Amniotic stem cell (primary cell): ENCODE data around the gene PTPN22.

ENCODE experiments used
- DNase-seq: peaks from one replicate; lab custom pipeline; 2025; lab: John Stamatoyannopoulos, UW

Gene PTPN22

DNA sequence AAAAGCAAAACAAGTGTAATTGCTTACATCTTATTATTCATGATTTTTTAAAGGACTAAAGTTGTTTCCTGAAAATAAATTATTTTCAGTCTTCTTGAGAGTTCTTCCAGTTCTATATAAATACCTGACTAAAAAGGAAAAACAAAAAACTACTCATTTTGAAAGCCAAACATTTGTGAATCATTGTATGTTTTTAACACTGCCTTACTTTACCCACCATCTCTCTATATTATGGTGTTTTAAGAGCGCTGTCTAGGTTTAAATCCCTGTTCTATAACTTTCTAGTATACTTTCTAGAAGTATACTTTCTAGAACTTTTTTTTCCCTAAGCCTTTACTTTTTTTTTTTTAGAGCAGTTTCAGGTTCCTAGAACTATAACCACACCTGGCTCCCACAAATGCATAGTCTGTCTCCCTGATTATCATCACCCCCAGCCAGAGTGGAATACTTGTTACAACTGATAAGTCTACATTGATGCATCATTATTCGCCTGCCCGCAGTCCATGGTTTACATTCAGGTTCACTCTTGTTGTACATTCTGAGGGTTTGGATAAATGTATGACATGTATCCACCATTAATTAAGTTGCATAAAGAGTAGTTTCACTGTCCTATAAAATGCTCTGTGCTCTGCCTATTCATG lies 69.0 kb downstream of the PTPN22 start:
- DNase-seq: no peak

DNA sequence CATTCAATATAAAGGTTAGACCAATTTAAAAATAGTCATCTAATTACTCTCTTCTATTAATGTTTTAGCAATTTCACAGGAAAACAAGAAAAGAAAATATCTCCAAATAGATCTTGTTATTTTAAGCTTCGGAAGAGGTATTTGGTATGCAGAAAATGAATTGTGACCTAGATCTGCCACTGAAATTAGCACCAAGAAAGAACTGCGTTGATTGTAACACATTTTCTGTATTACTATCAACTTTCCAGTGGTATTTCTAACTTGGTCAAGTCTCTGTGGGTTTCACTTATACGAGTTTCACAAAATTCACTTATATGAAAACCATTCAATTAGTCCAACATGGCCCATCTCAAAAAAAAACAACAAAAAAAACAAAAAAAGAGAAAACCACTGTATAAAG lies 71.0 kb downstream of the PTPN22 start:
- no peak for DNase-seq

DNA sequence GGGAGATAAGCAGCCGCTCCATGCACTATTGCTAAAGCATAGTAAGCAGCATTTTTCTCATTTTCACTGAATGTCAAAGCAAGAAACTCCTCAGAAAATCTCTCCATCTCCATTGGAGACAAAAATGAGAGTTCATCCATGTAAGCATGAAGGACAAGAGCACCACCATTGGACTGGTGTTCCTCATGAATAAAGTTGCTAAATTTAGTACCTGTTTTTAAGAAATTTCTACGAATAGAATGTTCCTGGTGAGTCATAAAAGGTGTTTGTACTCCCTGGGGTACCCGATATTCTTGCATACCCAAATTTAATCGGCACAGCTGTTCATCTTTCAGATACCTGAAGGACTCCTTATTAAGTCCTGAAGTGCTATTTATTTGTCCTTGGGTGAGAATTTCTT lies 74.0 kb downstream of the PTPN22 start:
- no peak for DNase-seq

DNA sequence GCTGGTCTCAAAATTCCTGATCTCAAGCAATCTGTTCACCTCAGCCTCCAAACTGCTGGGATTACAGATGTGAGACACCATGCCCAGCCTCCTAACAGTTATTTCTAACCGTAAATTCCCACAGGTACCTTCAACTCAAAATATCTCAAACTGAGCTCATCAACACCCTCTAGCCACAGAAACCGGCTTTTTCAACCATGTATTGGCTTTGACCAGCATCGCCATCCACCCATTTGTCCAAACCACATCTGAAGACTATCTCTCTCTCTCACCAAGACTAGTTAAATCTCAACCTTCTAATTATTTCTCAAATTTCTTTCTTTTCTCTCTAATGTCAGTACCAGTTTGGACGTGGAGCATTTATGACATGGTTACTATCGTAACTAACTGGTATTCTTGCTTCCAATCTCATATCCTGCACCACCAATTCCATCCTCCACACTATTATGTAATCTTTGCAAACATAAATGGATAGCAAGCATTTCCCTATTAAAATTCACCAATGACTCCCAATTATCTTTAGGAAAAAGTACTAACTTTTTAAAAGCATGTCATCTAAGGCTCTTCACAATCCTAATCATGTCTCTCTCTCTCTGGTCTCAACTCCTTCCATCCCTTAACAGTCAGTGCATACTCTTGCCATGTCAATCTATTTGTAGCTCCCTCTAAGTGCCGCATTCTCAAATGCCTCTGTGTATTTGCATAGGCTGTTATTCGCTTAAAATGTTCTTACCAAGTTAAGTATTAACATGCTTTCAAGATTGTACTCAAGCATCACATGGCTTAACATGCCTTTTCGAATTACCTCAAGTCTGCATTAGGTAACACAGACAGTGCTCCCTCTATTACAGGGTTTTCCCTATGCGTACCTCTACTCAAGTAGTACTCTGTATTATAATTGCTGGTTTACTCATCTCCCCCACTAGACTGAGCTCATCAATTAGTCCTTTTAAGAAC lies 77.4 kb downstream of the PTPN22 start:
- DNase-seq: no peak

DNA sequence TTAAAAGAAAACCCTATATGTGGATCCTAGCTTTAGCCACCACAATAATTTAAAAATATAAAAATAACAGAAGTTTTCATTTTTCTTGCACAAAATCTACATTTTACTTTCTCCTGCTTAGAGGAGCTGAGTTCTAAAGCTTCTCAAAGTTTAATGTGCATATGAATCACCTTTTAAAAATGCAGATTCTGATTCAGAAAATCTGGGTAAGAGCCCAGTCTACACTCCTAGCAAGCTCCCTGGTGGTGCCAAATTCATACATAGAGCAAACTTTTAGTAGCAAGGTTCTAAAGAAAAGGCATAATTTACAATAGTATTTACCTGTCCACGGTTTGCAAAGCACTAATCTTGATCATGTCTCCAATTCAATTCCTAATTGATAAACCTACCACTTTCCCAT lies 78.5 kb downstream of the PTPN22 start:
- no peak for DNase-seq

DNA sequence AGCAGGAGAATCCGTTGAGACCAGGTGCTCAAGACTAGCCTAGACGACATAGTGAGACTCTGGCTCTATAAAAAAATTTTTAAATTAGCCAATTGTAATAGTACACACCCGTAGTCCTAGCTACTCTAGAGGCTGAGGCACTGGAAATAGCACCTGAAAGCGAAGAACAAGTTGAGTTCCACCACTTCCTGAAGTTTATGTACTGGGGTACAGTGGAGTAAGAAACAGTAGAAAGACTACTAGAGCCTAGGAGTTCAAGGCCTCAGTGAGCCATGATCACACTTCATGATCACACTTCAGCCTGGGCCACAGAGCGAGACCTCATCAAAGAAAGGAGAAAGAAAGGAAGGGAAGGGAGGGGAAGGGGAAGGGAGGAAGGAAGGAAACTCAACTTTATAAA lies 79.0 kb downstream of the PTPN22 start:
- no peak for DNase-seq

DNA sequence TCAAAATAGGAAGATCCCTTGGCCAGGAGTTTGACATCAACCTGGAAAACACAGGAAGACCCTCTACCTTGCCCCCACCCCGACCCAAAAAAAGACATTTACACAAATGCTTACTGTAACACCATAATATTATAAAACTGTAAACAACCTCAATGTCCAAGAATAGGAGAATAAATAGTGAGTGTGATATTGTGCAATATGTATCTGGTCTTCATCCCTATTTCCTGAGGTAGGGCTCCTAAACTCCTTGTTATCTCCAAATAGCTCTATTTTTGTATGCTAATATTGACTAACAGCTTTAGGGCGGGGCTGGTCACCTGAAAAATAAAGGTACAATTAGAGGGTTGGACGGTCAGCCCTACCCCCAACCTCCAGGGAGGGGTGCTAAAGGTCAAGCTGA lies 82.7 kb downstream of the PTPN22 start:
- DNase-seq: no peak

DNA sequence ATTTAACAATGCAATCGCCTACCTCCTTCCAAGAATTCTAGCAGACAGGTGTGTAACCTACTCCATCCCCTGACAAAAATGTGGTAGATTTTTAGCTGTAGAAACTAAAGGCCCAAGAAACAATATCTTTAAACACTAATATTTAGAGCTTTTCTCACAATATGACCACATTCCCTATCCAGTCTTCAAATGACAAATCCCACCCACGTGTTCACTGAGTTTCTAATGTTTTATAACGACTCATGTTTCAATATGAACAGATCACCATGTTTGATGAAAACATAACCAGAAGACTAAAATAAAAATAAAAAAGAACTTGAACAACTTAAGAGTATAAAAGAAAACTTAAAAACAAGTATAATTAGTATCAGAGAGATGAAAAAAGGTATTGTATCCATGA lies 83.8 kb downstream of the PTPN22 start:
- DNase-seq: no peak

DNA sequence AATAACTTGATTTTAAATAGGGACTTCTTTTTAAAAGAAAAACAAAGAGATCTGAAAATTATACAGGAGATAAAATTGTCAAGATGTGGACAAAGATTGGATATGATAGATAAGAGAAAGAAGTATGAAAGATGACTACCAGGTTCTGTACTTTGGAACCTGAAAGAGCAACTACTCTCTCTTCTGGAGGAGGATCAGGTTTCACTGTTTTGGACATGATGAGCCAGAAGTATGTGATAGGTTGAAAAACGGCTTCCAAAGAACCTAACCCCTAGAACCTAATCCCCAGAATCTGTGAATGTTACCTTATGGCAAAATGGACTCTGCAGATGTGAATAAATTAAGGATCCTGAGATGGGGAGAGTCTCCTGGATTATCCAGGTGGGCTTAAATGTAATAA lies 85.4 kb downstream of the PTPN22 start:
- DNase-seq: no peak

DNA sequence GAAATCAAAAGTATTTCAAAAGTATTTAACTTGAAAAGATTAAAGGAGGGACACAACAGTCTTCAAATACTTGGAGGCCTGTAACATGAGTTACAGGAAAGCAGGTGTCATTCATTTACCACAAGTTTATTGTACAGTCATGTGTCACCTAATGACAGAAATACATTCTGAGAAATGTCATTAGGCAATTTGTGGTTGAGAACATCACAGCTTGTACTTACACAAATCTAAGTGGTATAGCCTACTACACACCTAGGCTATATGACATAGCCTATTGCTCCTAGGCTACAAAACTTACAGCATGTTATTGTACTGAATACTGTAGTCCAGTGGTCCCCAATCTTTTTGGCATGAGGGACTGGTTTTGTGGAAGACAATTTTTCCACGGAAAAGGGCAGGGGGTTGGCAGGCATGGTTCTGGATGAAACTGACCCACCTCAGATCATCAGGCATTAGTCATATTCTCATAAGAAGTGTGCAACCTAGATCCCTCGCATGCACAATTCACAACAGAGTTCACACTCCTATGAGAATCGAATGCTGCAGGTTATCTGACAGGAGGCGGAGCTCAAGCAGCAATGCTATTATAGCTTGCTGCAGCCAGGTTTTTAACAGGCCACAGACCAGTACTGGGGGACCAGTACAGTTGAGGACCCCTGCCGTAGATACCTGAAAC lies 87.3 kb downstream of the PTPN22 start:
- DNase-seq: no peak

DNA sequence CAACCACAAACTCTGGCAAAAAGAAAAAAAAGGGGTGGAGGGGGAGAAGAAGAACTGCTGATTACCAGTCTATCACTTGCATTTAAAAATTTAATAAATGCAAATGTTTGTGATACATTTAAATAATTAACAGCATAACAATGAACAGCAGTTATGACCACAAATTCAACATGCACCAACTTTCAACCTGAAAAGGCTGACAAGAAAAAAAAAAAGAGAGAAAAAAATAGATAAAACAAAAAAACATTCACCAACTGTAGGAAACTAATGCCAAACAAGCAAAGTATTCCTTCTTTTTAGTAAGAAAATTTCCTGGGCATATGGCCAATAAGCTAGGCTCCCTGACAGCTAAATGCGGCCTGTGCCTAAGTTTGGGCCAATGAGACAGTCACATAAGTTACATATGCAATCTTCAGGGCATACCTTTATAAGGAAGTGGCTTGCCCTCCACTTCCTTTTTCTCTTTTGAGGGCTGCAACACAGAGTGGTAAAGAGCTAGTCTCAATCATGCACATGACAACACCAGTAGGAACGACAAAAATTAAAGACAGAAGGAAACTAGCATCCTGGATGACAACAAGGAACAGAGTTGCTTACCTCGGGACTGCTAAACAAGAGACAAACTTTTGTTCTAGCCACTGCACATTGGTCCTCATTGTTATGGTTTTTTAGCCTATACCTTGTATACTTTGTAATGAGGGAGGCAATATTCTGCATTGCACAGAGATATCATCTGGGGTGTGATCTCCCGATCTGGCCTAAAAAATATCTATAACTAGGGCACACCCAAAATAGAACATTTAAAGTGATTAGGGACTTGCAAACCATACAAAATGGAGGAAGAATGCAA lies 88.0 kb downstream of the PTPN22 start:
- no peak for DNase-seq

DNA sequence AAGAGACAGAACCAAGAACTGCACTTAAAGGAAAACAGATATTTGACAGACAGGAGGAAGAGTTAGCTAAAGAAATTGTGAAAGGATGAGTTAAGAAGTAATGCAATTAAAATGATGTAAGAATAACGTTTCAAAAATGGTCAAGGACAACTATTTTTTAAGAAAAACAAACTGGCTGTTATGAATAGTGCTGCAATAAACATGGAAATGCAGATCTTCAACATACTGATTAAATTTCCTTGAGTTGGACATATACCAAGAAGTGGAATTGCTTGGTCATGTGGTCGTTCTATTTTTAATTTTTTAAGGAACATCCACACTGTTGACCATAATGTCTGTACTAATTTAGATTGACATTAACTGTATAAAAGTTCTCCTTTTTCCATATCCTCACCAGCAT lies 89.1 kb downstream of the PTPN22 start:
- DNase-seq: no peak

DNA sequence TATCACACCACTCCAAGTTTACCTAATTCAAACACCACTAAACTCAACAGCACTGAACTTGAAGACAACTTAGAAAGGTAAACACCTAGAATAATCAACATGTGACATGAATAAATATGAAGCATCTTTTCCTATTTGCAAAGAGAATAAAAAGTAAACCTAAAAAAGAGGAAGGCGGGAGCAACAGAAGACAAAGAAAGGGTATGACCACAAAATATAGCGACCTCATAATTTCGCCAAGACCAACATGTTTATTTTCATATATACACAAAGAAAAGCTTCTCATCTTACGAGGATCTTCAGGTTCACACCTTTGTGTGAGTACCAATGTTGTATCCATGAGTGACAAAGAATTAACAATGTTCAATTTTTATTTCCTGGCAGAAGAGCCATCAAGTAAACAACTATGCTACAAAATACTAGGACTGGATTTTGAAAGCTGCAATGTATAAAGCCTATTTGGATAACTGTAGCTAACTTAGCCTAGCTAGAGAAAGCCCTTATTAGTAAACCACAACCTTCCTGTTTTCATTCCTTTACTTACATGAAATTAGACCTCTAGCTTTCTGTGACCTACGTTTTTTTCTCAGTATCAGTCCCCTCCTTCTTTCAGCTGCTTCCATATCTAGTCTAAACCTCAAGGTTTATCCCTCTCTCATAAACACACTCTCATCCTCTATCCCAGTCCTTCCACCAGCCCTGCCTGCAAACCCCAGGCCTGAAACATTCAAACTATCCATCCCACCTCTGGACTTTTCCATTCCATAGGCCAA lies 91.0 kb downstream of the PTPN22 start:
- DNase-seq: no peak

DNA sequence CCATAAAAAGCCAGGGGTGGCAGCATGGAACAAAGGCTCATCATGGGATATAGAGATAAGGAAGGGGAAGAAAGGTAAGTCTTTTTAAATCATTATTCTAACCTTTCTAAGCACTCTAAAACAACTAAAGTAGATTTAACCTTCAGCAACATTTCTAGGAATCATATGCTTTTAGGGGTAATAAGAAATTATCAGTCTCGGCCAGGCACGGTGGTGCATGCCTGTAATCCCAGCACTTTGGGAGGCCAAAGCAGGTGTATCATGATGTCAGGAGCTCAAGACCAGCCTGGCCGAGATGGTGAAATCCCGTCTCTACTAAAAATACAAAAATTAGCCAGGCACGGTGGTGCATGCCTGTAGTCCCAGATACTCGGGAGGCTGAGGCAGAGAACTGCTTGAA lies 92.0 kb downstream of the PTPN22 start:
- no peak for DNase-seq

DNA sequence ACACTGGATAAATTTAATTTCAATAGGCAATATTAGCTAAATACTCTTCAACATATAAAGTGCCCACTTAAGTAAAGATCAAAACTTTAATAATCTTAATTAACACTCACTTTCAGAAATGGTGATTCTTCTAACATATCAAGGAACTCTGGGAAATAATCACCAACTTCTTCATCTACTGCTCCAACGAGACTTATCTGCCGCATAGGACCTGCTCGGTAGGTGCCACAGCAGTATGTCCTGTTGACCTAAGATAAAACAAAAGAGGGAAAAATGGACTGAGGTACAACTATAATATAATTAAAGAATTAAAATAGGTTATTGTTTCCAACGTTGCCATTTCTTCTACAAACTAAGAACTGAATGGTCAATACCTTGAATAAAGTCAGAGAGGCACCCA lies 94.0 kb downstream of the PTPN22 start:
- no peak for DNase-seq

DNA sequence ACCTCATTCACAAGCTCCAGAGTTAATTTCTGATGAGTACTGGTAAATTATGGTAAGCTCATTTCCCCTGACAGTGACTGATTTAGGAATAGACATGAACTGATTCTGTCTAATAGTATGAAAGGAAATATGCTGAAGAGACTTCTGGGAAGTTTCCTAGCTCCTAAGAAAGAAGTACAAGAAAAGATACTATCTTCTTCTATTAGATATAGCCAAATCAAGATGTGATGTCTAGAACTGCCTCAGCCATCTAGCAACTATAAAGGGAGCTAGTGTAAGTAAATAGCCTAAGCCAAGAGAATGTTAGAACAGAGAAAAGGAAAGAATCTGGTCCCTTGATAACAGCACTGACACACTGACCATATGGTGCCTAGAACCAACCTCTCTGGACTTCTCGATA lies 101.5 kb downstream of the PTPN22 start:
- no peak for DNase-seq

DNA sequence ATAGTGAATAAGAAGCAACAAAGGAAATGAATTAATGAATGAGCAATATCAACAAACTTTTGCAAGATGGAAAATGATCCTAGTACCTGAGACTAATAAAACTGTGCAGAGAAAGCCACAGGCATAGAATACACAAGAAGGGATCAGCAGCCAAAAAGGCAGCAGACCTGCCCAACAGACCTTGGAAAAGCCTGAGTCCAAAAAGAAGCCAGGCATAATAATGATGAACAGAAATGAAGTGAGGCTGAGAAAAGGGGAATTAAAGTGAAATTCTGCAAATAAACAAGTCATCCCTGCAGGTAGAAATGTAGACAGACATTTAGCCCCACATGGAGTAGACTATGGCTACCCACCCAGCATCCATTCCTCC lies 101.9 kb downstream of the PTPN22 start:
- DNase-seq: no peak

DNA sequence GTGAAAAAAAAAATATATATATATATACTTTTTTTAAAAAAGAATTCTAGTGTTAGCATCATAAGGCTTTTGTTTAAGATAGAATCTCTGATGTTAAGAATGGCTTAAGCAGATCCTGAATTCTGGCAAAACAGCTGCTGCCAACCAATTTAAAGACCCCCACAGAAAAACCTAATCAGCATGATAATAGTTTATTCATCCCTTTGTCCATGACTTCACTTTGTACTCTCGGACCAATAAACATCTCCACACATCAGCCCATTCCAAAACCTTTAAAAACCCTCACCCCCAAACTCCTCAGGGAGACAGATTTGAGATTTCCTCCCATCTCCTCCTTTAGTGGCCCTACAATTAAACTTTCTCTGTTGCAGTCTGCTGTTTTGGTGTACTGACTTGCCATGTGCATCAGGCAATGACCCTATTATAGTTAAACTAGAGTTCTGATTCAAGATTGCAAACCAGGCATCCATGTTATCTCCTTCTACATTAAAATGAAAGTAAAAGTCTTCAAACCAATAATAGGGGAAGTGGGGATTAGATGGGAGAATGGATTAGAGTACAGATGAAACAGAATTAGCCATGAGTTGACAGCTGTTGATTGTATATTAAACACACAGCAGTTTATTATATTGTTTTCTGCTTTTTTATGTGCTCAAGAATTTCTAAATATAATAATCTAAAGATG lies 102.5 kb downstream of the PTPN22 start:
- DNase-seq: no peak

DNA sequence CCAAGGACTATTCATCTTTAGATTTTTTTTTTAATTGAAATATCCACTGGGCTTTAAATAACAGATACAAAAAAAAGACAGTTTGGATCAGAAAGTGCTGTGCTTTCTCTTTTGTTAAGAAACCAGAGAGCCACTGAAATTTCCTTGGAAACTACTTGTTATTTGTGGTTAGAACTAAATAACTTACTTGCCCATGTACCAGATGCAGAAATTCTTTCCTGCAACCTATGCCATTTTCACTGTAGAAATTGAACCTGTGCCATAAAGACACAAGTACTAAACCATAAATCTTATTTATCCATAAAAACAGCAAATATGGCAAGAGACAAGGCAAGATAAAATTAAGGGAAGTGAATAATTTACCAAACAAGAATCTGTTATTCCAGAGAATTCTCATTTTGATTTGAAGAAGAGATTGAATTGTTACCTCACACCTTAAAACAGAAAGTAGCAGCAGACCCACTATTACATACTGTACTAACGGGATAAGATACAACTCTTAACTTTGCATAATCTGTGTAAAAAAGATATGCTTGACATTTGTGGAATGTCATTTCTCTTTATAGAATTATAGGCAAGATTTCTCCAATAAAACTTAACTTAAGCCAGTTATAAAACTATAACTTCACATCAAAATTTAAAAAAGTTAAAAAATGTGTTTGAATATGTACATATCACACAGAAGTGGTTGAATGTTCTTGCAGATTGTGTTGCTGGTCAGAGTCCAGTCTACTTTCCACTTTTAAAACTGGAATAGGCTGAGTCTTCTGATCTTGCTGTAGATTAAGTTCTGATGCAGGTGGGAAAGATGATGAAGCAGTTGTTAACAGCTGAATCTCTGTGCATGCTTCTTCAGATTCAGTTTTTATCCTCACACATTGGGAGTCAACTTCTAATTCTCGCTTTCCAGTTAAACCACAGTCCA lies 105.9 kb downstream of the PTPN22 start:
- DNase-seq: no peak
